PC-3 (cell line): Measurements from ENCODE around the gene PPCDC. TPM values are rescaled to one million over a fixed set of nuclear protein-coding genes. Genes with fewer than 3 reads are reported as not detected.
A peak's percentile ranks its signal among the peaks of the same experiment; 100 is the strongest.

ENCODE experiments used
- ATAC-seq: fragments of 200-7000 bp; cut with Tn5 transposase; 2 replicates; pipeline ENCODE4 v1.9.1; 2020; ENCODE audit warnings: mild to moderate bottlenecking, moderate library complexity
- BruUV-seq: library from RNA; stranded (reverse); fragments of 400-500 nt; replicated peaks from 2 replicates; lab custom pipeline; 2021; lab: Mats Ljungman, UMichigan
- CTCF ChIA-PET: fragments of 300-600 bp; sonication (Branson Sonifier 250); formaldehyde crosslinking; loops from one replicate; lab custom pipeline; 2022; ENCODE audit warnings: antibody characterized with exemption; lab: Charles Lee
- POLR2A ChIA-PET: fragments of 300-600 bp; sonication (Branson Sonifier 250); formaldehyde crosslinking; loops from one replicate; lab custom pipeline; 2022; ENCODE audit warnings: antibody characterized with exemption; ENCODE audit not compliant: unreplicated experiment; lab: Charles Lee
- DNase-seq: peaks from one replicate; pipeline ENCODE4 v3.0.0-alpha.2; 2015
- H2AFZ ChIP-seq: fragments of 300-600 bp; sonication (generic); 2 replicates; pipeline ENCODE4 v1.6.0; 2016; ENCODE audit warnings: antibody characterized with exemption, low read length
- H3F3A ChIP-seq: fragments of 300-600 bp; sonication (generic); one replicate; pipeline ENCODE4 v1.6.0; 2017; ENCODE audit warnings: antibody characterized with exemption, low read length, control low read depth, mild to moderate bottlenecking; ENCODE audit not compliant: unreplicated experiment
- H3K27ac ChIP-seq: fragments of 300-600 bp; sonication (generic); 2 replicates; pipeline ENCODE4 v1.5.1; 2016; ENCODE audit warnings: mild to moderate bottlenecking, low read length
- H3K27me3 ChIP-seq: fragments of 300-600 bp; sonication (generic); 2 replicates; pipeline ENCODE4 v1.6.1; 2016; ENCODE audit warnings: low read length, mixed read lengths
- H3K36me3 ChIP-seq: fragments of 300-600 bp; sonication (generic); 2 replicates; pipeline ENCODE4 v1.6.1; 2016; ENCODE audit warnings: low read depth, mixed run types, low read length, mixed read lengths
- H3K4me1 ChIP-seq: fragments of 300-600 bp; sonication (generic); 2 replicates; pipeline ENCODE4 v1.5.1; 2016; ENCODE audit warnings: low read length; ENCODE audit not compliant: insufficient read depth
- H3K4me2 ChIP-seq: fragments of 300-600 bp; sonication (generic); 2 replicates; pipeline ENCODE4 v1.6.0; 2016; ENCODE audit warnings: low read length
- H3K4me3 ChIP-seq: fragments of 300-600 bp; sonication (generic); 2 replicates; pipeline ENCODE4 v1.5.1; 2016; ENCODE audit warnings: mild to moderate bottlenecking, low read length, mixed read lengths
- H3K79me2 ChIP-seq: fragments of 300-600 bp; sonication (generic); 2 replicates; pipeline ENCODE4 v1.6.1; 2017; ENCODE audit warnings: low read length, mixed read lengths
- H3K9ac ChIP-seq: fragments of 300-600 bp; sonication (generic); 2 replicates; pipeline ENCODE4 v1.6.0; 2016; ENCODE audit warnings: mild to moderate bottlenecking, low read length
- H3K9me2 ChIP-seq: fragments of 300-600 bp; sonication (generic); replicated peaks from 2 replicates; pipeline ENCODE4 v1.6.1; 2016; ENCODE audit warnings: mixed run types, low read length, mixed read lengths
- H3K9me3 ChIP-seq: fragments of 300-600 bp; sonication (generic); 2 replicates; pipeline ENCODE4 v1.6.1; 2016; ENCODE audit warnings: low read length, mixed read lengths
- H4K20me1 ChIP-seq: fragments of 300-600 bp; sonication (generic); 2 replicates; pipeline ENCODE4 v1.6.1; 2016; ENCODE audit warnings: low read length, mixed read lengths
- EZH2 ChIP-seq: fragments of 300-600 bp; sonication (generic); IDR thresholded peaks from one replicate; pipeline ENCODE4 v1.6.1; 2017; ENCODE audit warnings: antibody characterized with exemption, mild to moderate bottlenecking, low read length; ENCODE audit not compliant: unreplicated experiment
- EZH2phosphoT487 ChIP-seq: fragments of 300-600 bp; sonication (generic); IDR thresholded peaks from 2 replicates; pipeline ENCODE4 v1.6.1; 2018; ENCODE audit warnings: mild to moderate bottlenecking, antibody characterized with exemption, low read length, borderline replicate concordance
- intact Hi-C: fragments of 100-400 bp; cut with micrococcal nuclease; formaldehyde crosslinking; loops from 2 replicates; pipeline ENCODE4 v1.9.0; 2023
- total RNA-seq: library from RNA; depleted of rRNA; stranded (reverse); fragments of >200 nt; gene quantifications from 2 replicates; pipeline ENCODE4 v1.2.3, GENCODE V29; 2014
- TF ChIP-seq, protein P1 (sequence below): fragments of 300-600 bp; sonication (generic); conservative IDR thresholded peaks from 2 replicates; pipeline ENCODE4 v1.5.1; 2017; ENCODE audit warnings: antibody characterized with exemption, low read depth, mild to moderate bottlenecking, low read length

Gene PPCDC
- total RNA-seq, 1 experiment from 2014 or later = 31.5 TPM

DNA sequence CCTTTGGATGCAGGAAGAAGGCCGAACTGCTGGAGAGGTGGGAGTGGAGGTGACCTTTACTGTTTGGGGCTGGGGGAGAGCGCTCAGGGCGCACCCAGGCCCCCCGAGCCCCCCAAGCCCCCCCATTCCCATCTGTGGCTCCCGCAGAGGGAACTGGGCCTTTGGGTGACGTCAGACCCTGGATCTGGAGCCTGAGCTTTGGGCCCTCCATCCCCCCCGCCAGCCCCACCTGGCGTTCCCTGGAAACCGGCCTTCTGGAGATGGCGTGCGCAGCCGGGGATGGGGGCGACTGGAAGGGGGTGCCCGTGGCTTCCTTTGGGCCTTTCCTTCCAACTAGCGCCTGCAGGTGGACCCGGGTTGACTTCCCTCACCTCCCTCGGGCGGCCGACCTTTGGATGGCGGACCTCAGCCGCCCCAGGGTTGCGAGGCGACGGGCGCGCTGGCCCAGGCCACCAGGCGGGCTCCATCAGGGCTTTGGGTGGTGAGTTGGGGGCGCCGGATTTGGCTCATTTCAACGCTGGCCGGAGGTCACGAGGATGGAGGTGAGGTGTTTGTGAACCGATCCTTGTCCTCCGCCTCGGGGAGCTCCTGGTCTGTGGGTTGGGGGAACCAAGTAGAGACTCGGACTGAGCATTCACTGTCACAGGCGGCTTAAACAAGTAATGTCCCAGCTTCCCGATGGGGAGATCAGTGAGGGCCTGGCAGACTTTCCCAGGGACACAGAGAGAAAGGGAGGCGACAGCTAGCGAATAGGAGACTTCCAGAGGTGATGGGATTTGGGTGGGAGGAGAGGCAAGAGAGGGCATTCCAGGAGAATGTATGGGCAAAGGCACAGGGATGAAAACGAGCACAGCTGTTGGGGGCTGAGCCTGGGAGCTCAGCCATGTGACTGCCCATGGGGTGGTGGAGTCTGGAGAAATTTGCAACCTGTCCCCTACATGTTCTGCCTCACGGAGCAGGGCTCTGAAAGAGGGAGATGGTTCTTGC is 27.3 kb upstream of the PPCDC start:
- ATAC-seq (0 out of 2 replicates have a peak, but pooled peaks have one; percentile 16), DNase-seq (no peak)
- H3K79me2 ChIP-seq = no peaks in the 10 kb centered on the region
- peak overlapping the region; percentile 68 for H3K4me3 ChIP-seq
- no peaks in the 10 kb centered on the region; the same call in 1 of the 2 replicates for H3K27me3 ChIP-seq
- H3K9ac ChIP-seq = peak overlapping the region; percentile 58; the same call in 1 of the 2 replicates
- CTCF ChIA-PET = no interaction called here
- H3F3A ChIP-seq = no peaks in the 10 kb centered on the region
- TSS peak; percentile 38 for BruUV-seq
- H4K20me1 ChIP-seq = no peaks in the 10 kb centered on the region
- no peak overlapping the region for H3K27ac ChIP-seq
- intact Hi-C loops = no loop called here
- POLR2A ChIA-PET = no interaction called here
- H3K9me2 ChIP-seq = no peaks in the 10 kb centered on the region
- peaks cover 4% of the 10 kb centered on the region; the same call in 1 of the 2 replicates for H3K4me1 ChIP-seq
- peak overlapping the region; percentile 92 for H3K4me2 ChIP-seq
- TF ChIP-seq, protein P1, sequence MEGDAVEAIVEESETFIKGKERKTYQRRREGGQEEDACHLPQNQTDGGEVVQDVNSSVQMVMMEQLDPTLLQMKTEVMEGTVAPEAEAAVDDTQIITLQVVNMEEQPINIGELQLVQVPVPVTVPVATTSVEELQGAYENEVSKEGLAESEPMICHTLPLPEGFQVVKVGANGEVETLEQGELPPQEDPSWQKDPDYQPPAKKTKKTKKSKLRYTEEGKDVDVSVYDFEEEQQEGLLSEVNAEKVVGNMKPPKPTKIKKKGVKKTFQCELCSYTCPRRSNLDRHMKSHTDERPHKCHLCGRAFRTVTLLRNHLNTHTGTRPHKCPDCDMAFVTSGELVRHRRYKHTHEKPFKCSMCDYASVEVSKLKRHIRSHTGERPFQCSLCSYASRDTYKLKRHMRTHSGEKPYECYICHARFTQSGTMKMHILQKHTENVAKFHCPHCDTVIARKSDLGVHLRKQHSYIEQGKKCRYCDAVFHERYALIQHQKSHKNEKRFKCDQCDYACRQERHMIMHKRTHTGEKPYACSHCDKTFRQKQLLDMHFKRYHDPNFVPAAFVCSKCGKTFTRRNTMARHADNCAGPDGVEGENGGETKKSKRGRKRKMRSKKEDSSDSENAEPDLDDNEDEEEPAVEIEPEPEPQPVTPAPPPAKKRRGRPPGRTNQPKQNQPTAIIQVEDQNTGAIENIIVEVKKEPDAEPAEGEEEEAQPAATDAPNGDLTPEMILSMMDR = no peak
- TF ChIP-seq EZH2phosphoT487 = no peak
- TF ChIP-seq EZH2 = no peak
- peak overlapping the region; percentile 87 for H2AFZ ChIP-seq
- H3K9me3 ChIP-seq = no peaks in the 10 kb centered on the region
- no peaks in the 10 kb centered on the region for H3K36me3 ChIP-seq

- no peak for ATAC-seq
- BruUV-seq = no TSS peak
Observed at GRCh38 chr15:74997141-74997540, 26.2 kb upstream of the PPCDC start.

More at GRCh38 chr15:74997141-74997540, 26.2 kb upstream of the PPCDC start:
- H3K9me2 ChIP-seq = no peaks in the 10 kb centered on the region
- intact Hi-C loops = no loop called here
- H2AFZ ChIP-seq = no peak overlapping the region
- no peak for DNase-seq
- CTCF ChIA-PET = no interaction called here
- H3K4me2 ChIP-seq = no peak overlapping the region
- no peaks in the 10 kb centered on the region for H3K27me3 ChIP-seq
- TF ChIP-seq EZH2 = no peak
- TF ChIP-seq EZH2phosphoT487 = no peak
- TF ChIP-seq, protein P1 = no peak
- H3K36me3 ChIP-seq = no peaks in the 10 kb centered on the region
- peaks cover 4% of the 10 kb centered on the region; the same call in 1 of the 2 replicates for H3K4me1 ChIP-seq
- H3K9ac ChIP-seq = no peak overlapping the region
- no peaks in the 10 kb centered on the region for H3K79me2 ChIP-seq
- POLR2A ChIA-PET = no interaction called here
- no peak overlapping the region for H3K27ac ChIP-seq
- H4K20me1 ChIP-seq = no peaks in the 10 kb centered on the region
- H3F3A ChIP-seq = no peaks in the 10 kb centered on the region
- no peaks in the 10 kb centered on the region for H3K9me3 ChIP-seq
- no peak overlapping the region for H3K4me3 ChIP-seq
